Activated CD8-positive, alpha-beta memory T cell treated with anti-CD3 and anti-CD28 coated beads for 1 hour (primary cell): Measurements from ENCODE around the gene CRISPLD2.

Source experiments
- DNase-seq, 2 donors: peaks; one replicate each; pipeline ENCODE4 v3.0.0-alpha.2; 2020; ENCODE audit warnings: low read depth in 1 of 2; ENCODE audit errors: extremely low read depth in 1 of 2

CRISPLD2 gene

DNA sequence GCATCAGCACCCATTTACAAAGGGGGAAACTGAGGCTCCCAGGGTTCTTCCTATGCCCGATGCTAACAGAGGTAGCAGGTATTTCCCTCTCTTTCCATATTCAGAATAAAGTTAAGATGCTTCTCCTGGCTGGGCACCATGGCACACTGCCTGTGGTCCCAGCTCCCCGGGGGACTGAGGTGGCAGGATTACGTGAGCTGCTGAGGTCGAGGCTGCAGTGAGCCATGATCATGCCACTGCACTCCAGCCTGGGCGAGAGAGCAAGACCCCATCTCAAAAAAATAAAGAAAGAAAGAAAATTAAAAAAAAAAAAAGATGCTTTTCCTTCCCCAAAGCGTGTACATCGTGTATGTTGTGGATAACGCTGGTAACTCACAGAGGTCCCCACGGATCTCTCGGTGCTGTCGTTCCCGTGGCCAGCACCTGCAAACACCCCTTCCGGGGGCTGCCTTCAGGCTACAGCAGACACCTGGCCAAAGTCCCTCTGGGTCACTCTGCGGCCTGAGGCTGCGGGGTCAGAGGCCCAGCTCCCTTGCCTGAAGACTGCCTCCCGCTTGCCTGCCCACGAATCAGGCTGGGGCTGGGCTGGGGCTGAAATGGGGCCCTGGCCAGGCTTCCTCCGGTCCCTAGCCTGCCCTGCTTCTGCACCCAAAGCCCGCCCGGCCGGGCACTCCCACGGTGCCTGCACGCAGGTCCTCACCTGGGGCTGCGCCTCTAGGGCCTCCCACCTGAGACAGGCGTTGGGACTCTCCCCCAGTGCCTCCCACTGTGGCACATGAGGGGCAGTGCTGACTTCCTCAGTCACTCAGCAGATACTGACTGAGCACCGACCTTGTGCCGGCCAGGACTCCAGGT is 128.4 kb downstream of the CRISPLD2 start:
- no peak for DNase-seq

- DNase-seq: no peak
Measured at GRCh38 chr16:84948851-84949610, 129.2 kb downstream of the CRISPLD2 start.

DNA sequence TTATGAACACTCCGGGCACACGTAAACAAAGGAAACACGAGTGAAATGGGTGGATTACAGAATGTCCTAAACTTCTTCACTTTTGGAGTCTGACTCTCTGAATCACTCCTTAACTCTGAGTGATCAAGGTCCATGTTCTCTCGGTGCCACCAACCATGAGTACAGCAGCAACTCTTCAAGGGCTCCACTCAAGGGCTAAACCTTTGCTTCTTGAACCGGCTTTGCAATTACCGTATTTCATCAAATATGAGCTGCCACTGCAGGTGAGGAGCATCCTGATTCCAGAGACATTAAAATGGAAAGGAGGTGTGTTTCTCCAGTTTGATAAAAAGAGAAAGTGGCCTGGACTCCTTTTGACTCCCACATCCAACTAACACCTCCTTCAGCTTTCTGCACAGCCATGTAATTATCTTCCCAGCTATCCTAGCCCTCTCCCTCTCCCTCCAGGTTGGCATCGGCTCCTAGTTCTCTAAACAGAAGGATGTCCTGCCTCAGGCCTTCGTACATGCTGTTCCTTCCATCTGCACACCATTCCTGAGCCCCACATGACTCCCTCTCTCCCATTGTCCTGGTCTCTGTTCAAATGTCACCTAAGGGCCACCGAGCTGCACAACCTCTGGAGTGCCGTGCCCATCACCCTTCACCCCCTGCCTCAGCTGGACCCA is 130.1 kb downstream of the CRISPLD2 start:
- no peak for DNase-seq

GRCh38 chr16:84950906-84951305 is 131.1 kb downstream of the CRISPLD2 start:
- no peak for DNase-seq

DNA sequence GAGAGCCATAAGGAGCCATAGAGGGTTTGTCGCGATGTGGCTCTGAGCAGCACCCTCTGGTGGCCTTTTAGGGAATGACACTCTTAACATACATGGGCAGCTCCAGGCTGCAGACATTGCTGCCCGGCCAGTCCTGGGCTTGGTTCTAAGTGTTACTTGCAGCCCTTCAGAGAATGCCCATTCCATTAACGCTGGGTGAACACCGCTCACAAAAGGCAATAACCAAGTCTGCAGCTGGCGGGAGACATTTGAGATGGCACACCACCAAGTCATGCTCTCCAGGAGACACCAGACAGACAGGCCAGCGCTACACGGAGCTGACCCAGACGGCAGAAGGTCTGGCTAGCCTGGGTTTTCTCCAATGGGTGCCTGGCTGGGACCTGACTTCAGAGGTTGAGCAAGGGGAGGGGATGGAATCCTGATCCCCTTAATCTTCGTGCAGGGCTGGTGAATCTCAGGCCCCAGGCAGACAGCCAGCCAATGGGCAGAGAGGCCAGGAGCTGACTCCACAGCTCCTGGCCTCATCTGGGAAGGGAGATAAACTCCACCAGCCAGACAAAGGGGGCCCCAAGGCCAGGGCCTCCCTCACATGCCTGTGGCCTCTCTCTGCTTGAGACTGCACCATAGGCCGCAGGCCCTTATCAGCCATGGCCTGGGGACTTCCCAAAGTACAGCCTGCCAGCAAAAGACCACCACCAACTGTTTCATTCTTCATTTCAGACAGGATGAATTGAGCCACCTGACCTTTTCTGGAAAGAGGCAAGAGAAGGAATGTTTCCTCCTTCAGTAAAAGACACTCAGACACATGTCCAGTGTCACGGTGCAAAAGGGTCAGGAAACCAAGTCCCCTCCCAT is 132.8 kb downstream of the CRISPLD2 start:
- DNase-seq: peak; percentile 12 to 41

- DNase-seq: no peak
Measured at GRCh38 chr16:84953190-84953746, 133.5 kb downstream of the CRISPLD2 start.

GRCh38 chr16:84955427-84955826 is 135.6 kb downstream of the CRISPLD2 start:
- DNase-seq: no peak

GRCh38 chr16:84957192-84957591 is 137.4 kb downstream of the CRISPLD2 start:
- DNase-seq: no peak

- DNase-seq: no peak
Measured at GRCh38 chr16:84957792-84958191, 138.0 kb downstream of the CRISPLD2 start.
